ENCODE measurements around the gene IL36RN.

IL36RN gene

GRCh38 chr2:113058998-113059960 is at the start of gene IL36RN:
Gene IL36RN, plus strand, starts transcription at chr2:113059198. Its CDS starts 241 bp downstream, at chr2:113059439.
- DNase-seq: no peak

GRCh38 chr2:113009622-113010021 is 49.4 kb upstream of the IL36RN start:
- no peak for DNase-seq

GRCh38 chr2:113010088-113010487 is 48.9 kb upstream of the IL36RN start:
- no peak for DNase-seq

GRCh38 chr2:113011108-113011507 is 47.9 kb upstream of the IL36RN start:
- DNase-seq: no peak

- no peak for DNase-seq
These were observed 46.3 kb upstream of the IL36RN start for GRCh38 chr2:113012436-113013335.

- DNase-seq: no peak
These were observed 45.7 kb upstream of the IL36RN start for GRCh38 chr2:113013336-113013661.

GRCh38 chr2:113014067-113014466 is 44.9 kb upstream of the IL36RN start:
- no peak for DNase-seq

GRCh38 chr2:113015042-113015441 is 44.0 kb upstream of the IL36RN start:
- DNase-seq: no peak

GRCh38 chr2:113015655-113016054 is 43.3 kb upstream of the IL36RN start:
- DNase-seq: no peak

GRCh38 chr2:113018509-113018908 is 40.5 kb upstream of the IL36RN start:
- DNase-seq: no peak

GRCh38 chr2:113021312-113021711 is 37.7 kb upstream of the IL36RN start:
- DNase-seq: no peak

GRCh38 chr2:113024764-113025163 is 34.2 kb upstream of the IL36RN start:
- DNase-seq: no peak

GRCh38 chr2:113025737-113026136 is 33.3 kb upstream of the IL36RN start:
- DNase-seq: no peak

- no peak for DNase-seq
These were observed 31.3 kb upstream of the IL36RN start for GRCh38 chr2:113027691-113028090.

- no peak for DNase-seq
These were observed 30.9 kb upstream of the IL36RN start for GRCh38 chr2:113028112-113028511.

- no peak for DNase-seq
These were observed 26.3 kb upstream of the IL36RN start for GRCh38 chr2:113032737-113033136.

- DNase-seq: no peak
These were observed 25.0 kb upstream of the IL36RN start for GRCh38 chr2:113034016-113034415.

GRCh38 chr2:113036763-113037162 is 22.2 kb upstream of the IL36RN start:
- no peak for DNase-seq

- no peak for DNase-seq
These were observed 20.7 kb upstream of the IL36RN start for GRCh38 chr2:113038291-113038690.

- DNase-seq: no peak
These were observed 19.8 kb upstream of the IL36RN start for GRCh38 chr2:113039158-113039557.

- DNase-seq: no peak
These were observed 19.3 kb upstream of the IL36RN start for GRCh38 chr2:113039719-113040118.

- no peak for DNase-seq
These were observed 17.1 kb upstream of the IL36RN start for GRCh38 chr2:113041871-113042270.

GRCh38 chr2:113046465-113046864 is 12.5 kb upstream of the IL36RN start:
- no peak for DNase-seq
